ENCODE results near the gene SPCS1.

Gene SPCS1

GRCh38 chr3:52733256-52733891 is 27.5 kb downstream of the SPCS1 start:
- no peak for DNase-seq (ENCODE audit: low read depth)

- DNase-seq (ENCODE audit: low read depth): no peak
Observed at GRCh38 chr3:52739730-52740129, 33.8 kb downstream of the SPCS1 start.

GRCh38 chr3:52742418-52743041 is 36.6 kb downstream of the SPCS1 start:
- DNase-seq (ENCODE audit: low read depth): no peak

- no peak for DNase-seq (ENCODE audit: low read depth)
Observed at GRCh38 chr3:52743152-52743551, 37.2 kb downstream of the SPCS1 start.

- DNase-seq (ENCODE audit: low read depth): no peak
Observed at GRCh38 chr3:52743721-52744120, 37.8 kb downstream of the SPCS1 start.

GRCh38 chr3:52752045-52752660 is 46.2 kb downstream of the SPCS1 start:
- no peak for DNase-seq (ENCODE audit: low read depth)

GRCh38 chr3:52754373-52754772 is 48.5 kb downstream of the SPCS1 start:
- DNase-seq (ENCODE audit: low read depth): no peak

GRCh38 chr3:52756141-52756540 is 50.2 kb downstream of the SPCS1 start:
- DNase-seq (ENCODE audit: low read depth): no peak
